Mesothelial cell of epicardium (in vitro differentiated cells): Measurements from ENCODE around the gene VIPR2. TPM values are rescaled to one million over a fixed set of nuclear protein-coding genes. Genes with fewer than 3 reads are reported as not detected.
"Not testable (repeated sequence)": the region's sequence is repeated elsewhere in the genome, so short reads cannot be mapped to it uniquely, and the experiment has no call there.

Experiments
- DNase-seq, 2 experiments: peaks; one replicate each; pipeline ENCODE4 v3.0.0; 2021; ENCODE audit warnings: low spot score in 2 of 2; ENCODE audit not compliant: unreplicated experiment in 2 of 2
- H3K27ac Mint-ChIP-seq: 2 replicates; pipeline ENCODE4 v1.8.0; 2021; ENCODE audit warnings: mixed read lengths
- H3K27me3 Mint-ChIP-seq: 2 replicates; pipeline ENCODE4 v1.8.0; 2021; ENCODE audit warnings: low read depth, mixed read lengths
- H3K36me3 Mint-ChIP-seq: 2 replicates; pipeline ENCODE4 v1.8.0; 2021; ENCODE audit warnings: mixed read lengths
- H3K4me1 Mint-ChIP-seq: 2 replicates; pipeline ENCODE4 v1.8.0; 2021; ENCODE audit warnings: mixed read lengths
- H3K4me3 Mint-ChIP-seq: 2 replicates; pipeline ENCODE4 v1.8.0; 2021; ENCODE audit warnings: mild to moderate bottlenecking, moderate library complexity, mixed read lengths
- H3K9me3 Mint-ChIP-seq: 2 replicates; pipeline ENCODE4 v1.8.0; 2021; ENCODE audit warnings: mixed read lengths
- CTCF ChIP-seq: fragments of 200-600 bp; sonication (generic); IDR thresholded peaks from one replicate; pipeline ENCODE4 v1.5.0; 2021; ENCODE audit warnings: antibody characterized with exemption; ENCODE audit not compliant: unreplicated experiment
- total RNA-seq: library from RNA; stranded (reverse); gene quantifications from 3 replicates; pipeline ENCODE4 v1.2.1, GENCODE V29; 2021

The VIPR2 gene
- total RNA-seq, 1 donor from 2014 or later: 0.04 TPM

GRCh38 chr7:159188011-159188410, 43.3 kb upstream of the VIPR2 start:
- no peaks in the 10 kb centered on the region for H3K36me3 Mint-ChIP-seq
- H3K27me3 Mint-ChIP-seq: no peaks in the 10 kb centered on the region
- no peak overlapping the region for H3K4me3 Mint-ChIP-seq
- TF ChIP-seq CTCF: no peak
- H3K27ac Mint-ChIP-seq: no peak overlapping the region
- H3K4me1 Mint-ChIP-seq: no peaks in the 10 kb centered on the region
- peaks cover 68% of the 10 kb centered on the region for H3K9me3 Mint-ChIP-seq
- DNase-seq: no peak

GRCh38 chr7:159179241-159179640, 34.6 kb upstream of the VIPR2 start:
- no peak for DNase-seq
- H3K9me3 Mint-ChIP-seq: peaks cover 65% of the 10 kb centered on the region
- H3K36me3 Mint-ChIP-seq: peaks cover 2% of the 10 kb centered on the region
- no peaks in the 10 kb centered on the region for H3K4me1 Mint-ChIP-seq
- no peak for TF ChIP-seq CTCF
- H3K27me3 Mint-ChIP-seq: no peaks in the 10 kb centered on the region
- H3K27ac Mint-ChIP-seq: no peak overlapping the region
- no peak overlapping the region for H3K4me3 Mint-ChIP-seq

DNA sequence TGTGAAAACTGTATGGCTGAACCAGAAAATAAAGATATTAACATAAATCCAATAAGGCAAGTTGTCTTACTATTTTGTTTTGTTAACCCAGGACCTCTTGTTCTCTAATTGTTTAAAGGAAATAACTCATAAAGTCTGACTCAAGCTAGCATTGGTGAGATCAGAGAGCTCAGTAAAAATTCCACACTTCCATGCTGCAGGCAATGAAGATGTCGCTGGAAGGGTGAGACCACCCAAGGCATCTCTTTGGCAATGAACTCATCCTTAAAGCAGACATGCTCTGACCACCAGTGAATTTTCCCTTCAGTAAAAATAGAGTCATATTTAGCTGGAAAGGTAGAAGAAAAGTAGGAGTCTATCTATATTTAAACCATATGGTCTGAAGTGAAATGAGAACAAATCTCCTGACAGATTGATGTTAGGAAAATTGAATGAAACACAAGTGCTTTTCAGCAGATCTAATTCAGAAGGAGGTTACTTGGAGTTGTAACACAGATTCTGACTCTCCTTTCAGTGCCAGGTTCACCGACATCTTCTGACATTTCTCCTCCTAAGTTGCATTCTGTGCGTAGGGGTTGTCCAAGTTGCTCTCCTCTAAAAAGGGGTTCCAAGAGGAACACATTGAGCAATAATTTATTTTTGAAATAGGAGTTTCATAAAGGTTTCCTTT, 32.8 kb upstream of the VIPR2 start:
- no peak for DNase-seq
- Mint-ChIP-seq H3K9me3 (peaks cover 68% of the 10 kb centered on the region), H3K27me3 (no peaks in the 10 kb centered on the region), H3K27ac (no peak overlapping the region), H3K4me3 (no peak overlapping the region), H3K4me1 (no peaks in the 10 kb centered on the region), H3K36me3 (peaks cover 2% of the 10 kb centered on the region)
- TF ChIP-seq CTCF: no peak

GRCh38 chr7:159175792-159176191, 31.1 kb upstream of the VIPR2 start:
- Mint-ChIP-seq H3K9me3 (peaks cover 61% of the 10 kb centered on the region), H3K4me3 (no peak overlapping the region), H3K27ac (no peak overlapping the region), H3K4me1 (no peaks in the 10 kb centered on the region), H3K27me3 (no peaks in the 10 kb centered on the region), H3K36me3 (peaks cover 2% of the 10 kb centered on the region)
- DNase-seq: no peak
- no peak for TF ChIP-seq CTCF

GRCh38 chr7:159175100-159175499, 30.4 kb upstream of the VIPR2 start:
- DNase-seq, H3K36me3 Mint-ChIP-seq, H3K4me3 Mint-ChIP-seq, H3K4me1 Mint-ChIP-seq, H3K27ac Mint-ChIP-seq, H3K27me3 Mint-ChIP-seq: not testable (repeated sequence)
- peaks cover 61% of the 10 kb centered on the region for H3K9me3 Mint-ChIP-seq

GRCh38 chr7:159172400-159172799, 27.7 kb upstream of the VIPR2 start:
- H3K27me3 Mint-ChIP-seq: no peaks in the 10 kb centered on the region
- H3K4me1 Mint-ChIP-seq: no peaks in the 10 kb centered on the region
- no peak overlapping the region for H3K27ac Mint-ChIP-seq
- no peak overlapping the region for H3K4me3 Mint-ChIP-seq
- peaks cover 7% of the 10 kb centered on the region for H3K36me3 Mint-ChIP-seq
- peaks cover 56% of the 10 kb centered on the region for H3K9me3 Mint-ChIP-seq
- no peak for TF ChIP-seq CTCF
- DNase-seq: no peak
